GM12878 (cell line): Measurements from ENCODE around the gene SLC25A42. TPM values are rescaled to one million over a fixed set of nuclear protein-coding genes. Genes with fewer than 3 reads are reported as not detected.
A peak's percentile ranks its signal among the peaks of the same experiment; 100 is the strongest.

ENCODE experiments used
- ATAC-seq: fragments of 200-7000 bp; cut with Tn5 transposase; 3 replicates; pipeline ENCODE4 v1.9.1; 2020; ENCODE audit warnings: mild to moderate bottlenecking, moderate library complexity
- BruUV-seq: library from RNA; stranded (reverse); fragments of 400-500 nt; replicated peaks from 2 replicates; lab custom pipeline; 2021; lab: Mats Ljungman, UMichigan
- CTCF ChIA-PET: fragments of 300-600 bp; sonication (Branson Sonifier 250); formaldehyde crosslinking; extraction: SDS; loops from one replicate; lab custom pipeline; 2021; ENCODE audit warnings: inconsistent platforms; lab: Yijun Ruan, JAX
- POLR2A ChIA-PET: fragments of 350-600 bp; formaldehyde crosslinking; extraction: SDS; loops from one replicate; lab custom pipeline; 2021; ENCODE audit warnings: inconsistent platforms; lab: Charles Lee
- RAD21 ChIA-PET: fragments of 300-600 bp; sonication (Branson Sonifier 250); formaldehyde crosslinking; loops from one replicate; lab custom pipeline; 2023; ENCODE audit warnings: antibody characterized with exemption; ENCODE audit not compliant: unreplicated experiment; lab: Charles Lee
- SMC1A ChIA-PET: fragments of 300-600 bp; sonication (Branson Sonifier 250); formaldehyde crosslinking; loops from one replicate; lab custom pipeline; 2023; ENCODE audit not compliant: unreplicated experiment, uncharacterized antibody; lab: Charles Lee
- DNase-seq: peaks from one replicate; pipeline ENCODE4 v3.0.0-alpha.2; 2011; ENCODE audit warnings: low read depth, low spot score
- FAIRE-seq: peaks from 3 replicates; lab custom pipeline; 2011; peaks lifted over from hg19 to GRCh38; lab: Jason Lieb, UNC
- H2AFZ ChIP-seq: 2 replicates; pipeline ENCODE4 v1.6.0; 2011; ENCODE audit warnings: low read depth, low read length, control low read depth; ENCODE audit not compliant: control insufficient read depth
- H3K27ac ChIP-seq: 2 replicates; pipeline ENCODE4 v1.5.1; 2011; ENCODE audit warnings: control low read depth; ENCODE audit not compliant: control insufficient read depth, insufficient read depth
- H3K27me3 ChIP-seq, 2 experiments: replicated peaks in 1 of 2; 2 replicates each; pipeline versions ENCODE4 v1.6.0 to v1.6.1; 2011; ENCODE audit warnings: low read length in 1 of 2; ENCODE audit not compliant: control insufficient read depth in 2 of 2, insufficient read depth in 2 of 2
- H3K36me3 ChIP-seq, 2 experiments: 2 replicates each; pipeline ENCODE4 v1.5.1; 2011; ENCODE audit warnings: low read length in 1 of 2; ENCODE audit not compliant: control insufficient read depth in 2 of 2, insufficient read depth in 2 of 2
- H3K4me1 ChIP-seq: 2 replicates; pipeline ENCODE4 v1.6.1; 2011; ENCODE audit warnings: mild to moderate bottlenecking, low read length, moderate library complexity, mixed read lengths; ENCODE audit not compliant: control insufficient read depth, insufficient read depth
- H3K4me2 ChIP-seq: 2 replicates; pipeline ENCODE4 v1.6.0; 2011; ENCODE audit warnings: control low read depth; ENCODE audit not compliant: control insufficient read depth, insufficient read depth
- H3K4me3 ChIP-seq: fragments of 200-600 bp; sonication (generic); 2 replicates; pipeline ENCODE4 v1.5.1; 2016
- H3K79me2 ChIP-seq: 2 replicates; pipeline ENCODE4 v1.6.0; 2011; ENCODE audit warnings: low read length; ENCODE audit not compliant: control insufficient read depth, insufficient read depth
- H3K9ac ChIP-seq: 2 replicates; pipeline ENCODE4 v1.8.0; 2011; ENCODE audit warnings: low read length, control low read depth, mixed read lengths; ENCODE audit not compliant: control insufficient read depth, insufficient read depth
- H3K9me3 ChIP-seq: replicated peaks from 3 replicates; pipeline ENCODE4 v1.5.1; 2011; ENCODE audit warnings: mild to moderate bottlenecking, low read length; ENCODE audit not compliant: control insufficient read depth, insufficient read depth
- H4K20me1 ChIP-seq: 2 replicates; pipeline ENCODE4 v1.6.0; 2011; ENCODE audit not compliant: control insufficient read depth, insufficient read depth
- BCLAF1 ChIP-seq: fragments of 450-650 bp; IDR thresholded peaks from 2 replicates; pipeline ENCODE4 v1.6.1; 2017; ENCODE audit warnings: antibody characterized with exemption, mild to moderate bottlenecking, moderate library complexity
- CBFB ChIP-seq: IDR thresholded peaks from 2 replicates; pipeline ENCODE4 v1.6.1; 2016; ENCODE audit warnings: antibody characterized with exemption, low read depth
- CHD4 ChIP-seq: fragments of 200-600 bp; sonication (generic); IDR thresholded peaks from 2 replicates; pipeline ENCODE4 v1.6.1; 2016; ENCODE audit warnings: mild to moderate bottlenecking
- IKZF1 ChIP-seq: fragments of 450-650 bp; conservative IDR thresholded peaks from 2 replicates; pipeline ENCODE4 v1.6.1; 2017; ENCODE audit warnings: antibody characterized with exemption, mild to moderate bottlenecking
- MEF2A ChIP-seq: IDR thresholded peaks from 2 replicates; pipeline ENCODE4 v1.6.1; 2011; ENCODE audit warnings: low read depth, mild to moderate bottlenecking, low read length, moderate library complexity; ENCODE audit not compliant: insufficient read depth
- MTA2 ChIP-seq: fragments of 450-650 bp; IDR thresholded peaks from 2 replicates; pipeline ENCODE4 v1.6.1; 2016; ENCODE audit warnings: low read depth, mild to moderate bottlenecking, moderate library complexity
- NFIC ChIP-seq: IDR thresholded peaks from 2 replicates; pipeline ENCODE4 v1.6.1; 2012; ENCODE audit warnings: low read depth, mild to moderate bottlenecking, inconsistent platforms, low read length, moderate library complexity
- NR2F1 ChIP-seq: fragments of 450-650 bp; conservative IDR thresholded peaks from 2 replicates; pipeline ENCODE4 v1.6.1; 2017; ENCODE audit warnings: mild to moderate bottlenecking
- PKNOX1 ChIP-seq: fragments of 450-650 bp; IDR thresholded peaks from 2 replicates; pipeline ENCODE4 v1.6.1; 2016; ENCODE audit warnings: mild to moderate bottlenecking
- SMAD1 ChIP-seq: fragments of 450-650 bp; IDR thresholded peaks from 2 replicates; pipeline ENCODE4 v1.6.1; 2018; ENCODE audit warnings: mild to moderate bottlenecking, low read depth; ENCODE audit not compliant: partially characterized antibody
- STAT3 ChIP-seq: IDR thresholded peaks from 2 replicates; pipeline ENCODE4 v1.6.1; 2011; ENCODE audit warnings: low read depth, low read length, improper control_type of control experiment
- TCF12 ChIP-seq: IDR thresholded peaks from 2 replicates; pipeline ENCODE4 v1.6.1; 2011; ENCODE audit warnings: low read depth, mild to moderate bottlenecking, low read length
- TCF7 ChIP-seq: IDR thresholded peaks from 2 replicates; pipeline ENCODE4 v1.6.1; 2014; ENCODE audit warnings: antibody characterized with exemption, borderline replicate concordance
- ZNF384 ChIP-seq: IDR thresholded peaks from 2 replicates; pipeline ENCODE4 v1.6.1; 2012; ENCODE audit warnings: low read depth, mild to moderate bottlenecking, low read length, improper control_type of control experiment, borderline replicate concordance
- ZNF687 ChIP-seq: fragments of 450-650 bp; IDR thresholded peaks from 2 replicates; pipeline ENCODE4 v1.6.1; 2017; ENCODE audit warnings: mild to moderate bottlenecking, moderate library complexity
- WGBS: methylation state at CpG from one replicate; pipeline ENCODE4 v1.1.6; 2016; ENCODE audit warnings: low lambda C conversion rate; ENCODE audit not compliant: insufficient replicate concordance, insufficient coverage; ENCODE audit errors: missing lambda C conversion rate; 5-methylcytosine and 5-hydroxymethylcytosine counted together
- in situ Hi-C: fragments of 300-500 bp; cut with MboI; formaldehyde crosslinking; loops from 9 replicates; pipeline ENCODE4 v1.14.3; 2018; ENCODE audit warnings: mixed read lengths
- intact Hi-C: fragments of 100-400 bp; cut with micrococcal nuclease; formaldehyde crosslinking; loops from one replicate; pipeline ENCODE4 v1.14.2; 2022; ENCODE audit not compliant: unreplicated experiment
- polyA plus RNA-seq, 11 experiments: library from polyadenylated mRNA; depleted of rRNA in 4 of 11; unstranded in 6 of 11; stranded (reverse) in 5 of 11; fragments of >200 nt; fragmentation: Nextera tagmentation in 4 of 11; fragmentation: Illumina TruSeq in 1 of 11; extraction: Ambion mirVana in 4 of 11; extraction: Trizol in 1 of 11; gene quantifications; 1 replicate in 1 of 11; 2 replicates in 10 of 11; pipeline versions ENCODE4 v1.2.1 to v1.2.3, GENCODE V29; 2011 to 2016; ENCODE audit warnings: inconsistent platforms in 2 of 11, missing spikeins in 2 of 11, low read depth in 1 of 11
- total RNA-seq, 4 experiments: library from RNA; depleted of rRNA in 3 of 4; stranded (reverse); fragments of >200 nt in 3 of 4; fragmentation: Illumina TruSeq in 1 of 4; extraction: Trizol in 1 of 4; gene quantifications; 2 replicates each; pipeline versions ENCODE4 v1.2.1 to v1.2.3, GENCODE V29; 2013 to 2021

Gene SLC25A42
- total and polyA plus RNA-seq, 10 of the 15 experiments (the other 5 are each of a cell fraction or from before 2014, with no cell fraction given), result 0.24 to 19.2 (median 9.6) TPM

GRCh38 chr19:19149435-19149834 lies 85.6 kb downstream of the SLC25A42 start (continued):
- TF ChIP-seq PKNOX1, result no peak
- no peak for TF ChIP-seq NR2F1
- no peak for TF ChIP-seq ZNF384
- TF ChIP-seq CHD4, result no peak
- TF ChIP-seq TCF7, result no peak

- no peaks in the 10 kb centered on the region for H3K27me3 ChIP-seq
- no peaks in the 10 kb centered on the region; the same call in none of the 2 replicates for H3K79me2 ChIP-seq
- no peak overlapping the region for H3K4me2 ChIP-seq
- intact Hi-C loops (no loop called here), in situ Hi-C loops (no loop called here)
- H3K9ac ChIP-seq, result no peak overlapping the region; the same call in 1 of the 2 replicates
- no peak for FAIRE-seq
- H4K20me1 ChIP-seq, result no peaks in the 10 kb centered on the region
- ATAC-seq, result peak; percentile 86
- no peak overlapping the region for H3K4me3 ChIP-seq
- BruUV-seq, result no TSS peak
- POLR2A ChIA-PET, result interaction anchor here (1.0 to 1.3 kb wide), 3 partner anchors 8 to 18 kb away, joined by 4 to 9 read pairs (median 8); partner anchors contain the start of gene MEF2B
- DNase-seq, result no peak
- RAD21 ChIA-PET, result interaction anchor here (0.8 to 17.5 kb wide), 2 partner anchors 9 to 22 kb away, joined by 3 to 394 read pairs; partner anchors contain the start of gene MEF2B
- peak overlapping the region; percentile 30 for H3K27ac ChIP-seq
- no peaks in the 10 kb centered on the region; the same call in 2 of the 3 replicates for H3K9me3 ChIP-seq
- H3K36me3 ChIP-seq, result peaks cover 6 to 10% of the 10 kb centered on the region in 2 experiments; a peak in 3 of 4 replicates
- peak overlapping the region; percentile 40 for H2AFZ ChIP-seq
- CTCF ChIA-PET, result interaction anchor here (0.8 to 6.3 kb wide), 3 partner anchors 11 to 35 kb away, joined by 3 to 207 read pairs (median 4); no protein-coding TSS in a partner anchor
- SMC1A ChIA-PET, result interaction anchor here (0.6 to 2.5 kb wide), 3 partner anchors 9 to 681 kb away, joined by 3 to 13 read pairs (median 8); no protein-coding TSS in a partner anchor
- H3K4me1 ChIP-seq, result peaks cover 30% of the 10 kb centered on the region
- under 1% methylated on average over 11 of the region's 11 CpGs for WGBS
- TF ChIP-seq MTA2 (peak; percentile 59), TCF12 (0 out of 2 replicates have a peak, but pooled peaks have one; percentile 26), MEF2A (no peak), ZNF687 (peak; percentile 73; the same call in 1 of the 2 replicates), CBFB (peak; percentile 64; the same call in 1 of the 2 replicates), NFIC (no peak), SMAD1 (no peak), IKZF1 (peak; percentile 63; the same call in 1 of the 2 replicates), STAT3 (no peak), BCLAF1 (no peak)
Observed at GRCh38 chr19:19151418-19151817, 87.6 kb downstream of the SLC25A42 start.
